Lower lobe of right lung (tissue), 2 donors: ENCODE results near the gene MYO5B. TPM values are rescaled to one million over a fixed set of nuclear protein-coding genes. Genes with fewer than 3 reads are reported as not detected.

ENCODE experiments used
- ATAC-seq, 2 donors: fragments of 200-7000 bp; cut with Tn5 transposase; one replicate each; pipeline ENCODE4 v1.9.1; 2020 to 2022; ENCODE audit warnings: mild to moderate bottlenecking in 2 of 2, moderate library complexity in 2 of 2
- DNase-seq: peaks from one replicate; pipeline ENCODE4 v3.0.0-alpha.2; 2020
- H3K27ac ChIP-seq: fragments of 200-600 bp; one replicate; pipeline ENCODE4 v1.8.0; 2022
- H3K27me3 ChIP-seq: fragments of 200-600 bp; one replicate; pipeline ENCODE4 v1.8.0; 2022; ENCODE audit warnings: low read depth
- H3K36me3 ChIP-seq: fragments of 200-600 bp; one replicate; pipeline ENCODE4 v1.8.0; 2022; ENCODE audit warnings: mild to moderate bottlenecking
- H3K4me1 ChIP-seq: fragments of 200-600 bp; one replicate; pipeline ENCODE4 v1.8.0; 2022
- H3K4me3 ChIP-seq: fragments of 200-600 bp; one replicate; pipeline ENCODE4 v1.8.0; 2022; ENCODE audit warnings: mild to moderate bottlenecking
- H3K9me3 ChIP-seq: fragments of 200-600 bp; one replicate; pipeline ENCODE4 v1.8.0; 2022
- intact Hi-C: fragments of 100-400 bp; cut with DNase I; formaldehyde crosslinking; loops from one replicate; pipeline ENCODE4 v1.11.0; 2022
- total RNA-seq: library from RNA; stranded (reverse); fragmentation: NEBNext Ultra II Directional; extraction: Animal tissue kit (Norgen Biotek cat#: 25700); gene quantifications from one replicate; pipeline ENCODE4 v1.2.1, GENCODE V29; 2021
- TF ChIP-seq, protein P1 (sequence below): fragments of 200-600 bp; IDR thresholded peaks from one replicate; pipeline ENCODE4 v1.8.0; 2022; ENCODE audit warnings: antibody characterized with exemption, mild to moderate bottlenecking
- donor health status: DM: no; HTN: yes; CAD: no; lungs with severe emphysema.

Gene MYO5B
- total RNA-seq, 1 donor from 2014 or later: 23.3 TPM

DNA sequence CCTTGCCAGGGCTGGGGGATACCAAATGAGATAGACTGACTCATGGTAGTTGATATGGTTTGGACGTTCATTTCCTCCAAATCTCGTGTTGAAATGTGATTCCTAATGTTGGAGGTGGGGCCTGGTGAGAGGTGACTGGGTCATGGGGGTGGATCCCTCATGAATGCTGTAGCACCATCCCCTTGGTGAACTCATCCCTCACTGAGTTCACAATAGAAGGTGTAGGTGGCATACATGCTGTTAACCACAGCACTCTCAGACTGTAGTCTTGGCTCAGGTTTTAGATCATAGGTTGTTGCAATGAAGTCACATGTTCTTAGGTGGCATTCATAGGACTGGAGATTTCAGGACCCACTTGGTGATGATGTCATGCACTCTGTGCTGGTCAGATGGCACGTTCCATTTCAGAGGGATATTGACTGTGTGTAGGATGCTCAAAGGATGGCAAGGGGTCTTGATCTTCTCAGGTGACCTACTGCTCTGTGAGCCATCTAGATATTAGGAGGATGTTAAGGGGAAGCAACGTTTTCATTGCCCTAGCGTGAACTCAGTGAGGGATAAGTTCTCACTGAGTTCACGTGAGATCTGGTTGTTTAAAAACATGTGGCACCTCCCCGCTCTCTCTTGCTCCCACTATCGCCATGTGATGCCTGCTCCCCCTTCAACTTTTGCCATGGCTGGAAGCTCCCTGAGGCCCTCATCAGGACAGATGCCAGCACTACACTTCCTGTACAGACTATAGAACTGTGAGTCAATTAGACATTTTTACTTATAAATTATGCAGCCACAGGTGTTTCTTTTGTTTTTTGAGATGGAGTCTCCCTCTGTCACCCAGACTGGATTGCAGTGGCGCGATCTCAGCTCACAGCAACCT, 307.8 kb downstream of the MYO5B start:
- Histone ChIP-seq H3K4me3 (no peak overlapping the region), H3K27me3 (no peaks in the 10 kb centered on the region), H3K4me1 (no peaks in the 10 kb centered on the region), H3K9me3 (no peaks in the 10 kb centered on the region), H3K36me3 (no peaks in the 10 kb centered on the region), H3K27ac (no peak overlapping the region)
- no peak for ATAC-seq
- DNase-seq: no peak
- intact Hi-C loops: no loop called here
- TF ChIP-seq, protein P1, sequence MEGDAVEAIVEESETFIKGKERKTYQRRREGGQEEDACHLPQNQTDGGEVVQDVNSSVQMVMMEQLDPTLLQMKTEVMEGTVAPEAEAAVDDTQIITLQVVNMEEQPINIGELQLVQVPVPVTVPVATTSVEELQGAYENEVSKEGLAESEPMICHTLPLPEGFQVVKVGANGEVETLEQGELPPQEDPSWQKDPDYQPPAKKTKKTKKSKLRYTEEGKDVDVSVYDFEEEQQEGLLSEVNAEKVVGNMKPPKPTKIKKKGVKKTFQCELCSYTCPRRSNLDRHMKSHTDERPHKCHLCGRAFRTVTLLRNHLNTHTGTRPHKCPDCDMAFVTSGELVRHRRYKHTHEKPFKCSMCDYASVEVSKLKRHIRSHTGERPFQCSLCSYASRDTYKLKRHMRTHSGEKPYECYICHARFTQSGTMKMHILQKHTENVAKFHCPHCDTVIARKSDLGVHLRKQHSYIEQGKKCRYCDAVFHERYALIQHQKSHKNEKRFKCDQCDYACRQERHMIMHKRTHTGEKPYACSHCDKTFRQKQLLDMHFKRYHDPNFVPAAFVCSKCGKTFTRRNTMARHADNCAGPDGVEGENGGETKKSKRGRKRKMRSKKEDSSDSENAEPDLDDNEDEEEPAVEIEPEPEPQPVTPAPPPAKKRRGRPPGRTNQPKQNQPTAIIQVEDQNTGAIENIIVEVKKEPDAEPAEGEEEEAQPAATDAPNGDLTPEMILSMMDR: no peak

DNA sequence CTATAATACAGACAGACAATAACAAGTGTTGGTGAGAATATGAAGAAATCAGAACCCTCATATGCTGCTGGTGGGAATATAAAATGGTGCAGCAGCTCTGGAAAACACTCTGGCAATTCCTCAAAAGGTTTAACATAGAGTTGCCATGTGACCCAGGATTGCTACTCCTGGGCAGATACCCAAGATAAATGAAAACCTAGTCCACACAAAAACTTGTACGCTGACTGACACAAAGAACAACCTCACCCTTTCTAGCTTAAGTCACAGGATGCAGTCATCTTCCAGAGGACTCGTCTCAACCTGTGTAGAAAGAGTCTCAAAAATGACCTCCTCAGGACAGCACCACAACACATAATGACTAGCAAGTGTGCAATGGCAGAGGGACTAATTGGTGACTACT, 310.0 kb downstream of the MYO5B start:
- ATAC-seq (no peak), DNase-seq (no peak)
- intact Hi-C loops: no loop called here
- Histone ChIP-seq H3K27ac (no peak overlapping the region), H3K4me3 (no peak overlapping the region), H3K36me3 (no peaks in the 10 kb centered on the region), H3K9me3 (no peaks in the 10 kb centered on the region), H3K27me3 (no peaks in the 10 kb centered on the region), H3K4me1 (no peaks in the 10 kb centered on the region)
- TF ChIP-seq, protein P1: no peak

DNA sequence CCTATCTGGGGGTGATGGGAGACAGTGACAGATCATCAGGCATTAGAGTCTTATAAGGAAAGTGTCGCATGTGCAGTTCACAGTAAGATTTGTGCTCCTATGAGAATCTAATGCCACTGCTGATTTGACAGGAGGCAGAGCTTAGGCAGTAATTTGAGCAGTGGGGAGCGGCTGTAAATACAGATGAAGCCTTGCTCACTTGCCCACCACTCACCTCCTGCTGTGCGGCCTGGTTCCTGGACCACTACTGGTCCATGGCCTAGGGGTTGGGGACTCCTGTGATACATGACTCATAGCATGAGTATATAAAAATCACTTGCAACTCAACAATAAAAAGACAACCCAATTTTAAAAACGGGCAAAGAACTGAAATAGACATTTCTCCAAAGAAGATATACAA, 310.5 kb downstream of the MYO5B start:
- TF ChIP-seq, protein P1: no peak
- Histone ChIP-seq H3K36me3 (no peaks in the 10 kb centered on the region), H3K4me1 (no peaks in the 10 kb centered on the region), H3K27ac (no peak overlapping the region), H3K4me3 (no peak overlapping the region), H3K27me3 (no peaks in the 10 kb centered on the region), H3K9me3 (no peaks in the 10 kb centered on the region)
- intact Hi-C loops: no loop called here
- no peak for DNase-seq
- ATAC-seq: no peak

DNA sequence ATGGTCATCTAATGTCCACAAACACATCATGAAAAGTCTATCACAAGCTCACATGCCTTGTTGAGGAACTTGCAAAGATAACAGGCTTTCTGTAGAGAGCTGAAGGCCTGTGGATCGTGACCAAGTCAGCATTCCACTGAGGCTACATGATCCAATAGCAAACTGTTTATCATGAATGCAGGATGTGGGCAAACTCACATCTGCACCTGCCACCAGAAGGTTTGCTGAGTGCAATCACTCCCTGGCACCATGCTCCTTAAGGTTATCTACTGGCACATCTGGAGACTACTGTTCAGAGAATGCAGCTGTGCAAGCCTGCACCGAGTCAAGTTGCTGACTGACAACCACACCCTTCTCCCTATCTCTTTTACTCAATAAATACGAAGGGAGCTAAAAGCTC, 314.3 kb downstream of the MYO5B start:
- H3K27ac ChIP-seq: no peak overlapping the region
- no peaks in the 10 kb centered on the region for H3K4me1 ChIP-seq
- TF ChIP-seq, protein P1: no peak
- H3K4me3 ChIP-seq: no peak overlapping the region
- intact Hi-C loops: no loop called here
- H3K27me3 ChIP-seq: no peaks in the 10 kb centered on the region
- H3K9me3 ChIP-seq: no peaks in the 10 kb centered on the region
- no peaks in the 10 kb centered on the region for H3K36me3 ChIP-seq
- DNase-seq: no peak
- ATAC-seq: no peak

DNA sequence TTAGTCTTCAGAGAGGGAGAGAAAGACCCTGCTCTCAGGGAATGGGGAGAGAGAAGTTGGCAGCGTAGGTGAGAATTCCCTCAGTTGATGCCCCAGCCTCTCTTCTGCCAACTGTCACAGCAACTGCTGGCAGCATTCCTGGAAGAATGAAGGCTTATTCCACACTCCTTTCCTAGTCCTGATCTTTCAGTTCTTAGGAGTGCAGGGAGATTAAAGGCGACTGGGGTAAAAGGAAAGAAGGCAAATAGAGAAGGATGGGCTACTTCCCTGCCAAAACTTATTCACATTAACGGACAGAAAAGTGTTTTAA, 315.7 kb downstream of the MYO5B start:
- intact Hi-C loops: no loop called here
- no peak for ATAC-seq

More for the DNA sequence above, 315.7 kb downstream of the MYO5B start:
- peaks cover 3% of the 10 kb centered on the region for H3K36me3 ChIP-seq
- H3K4me1 ChIP-seq: no peaks in the 10 kb centered on the region
- TF ChIP-seq, protein P1: no peak
- no peak overlapping the region for H3K27ac ChIP-seq
- no peaks in the 10 kb centered on the region for H3K27me3 ChIP-seq
- H3K4me3 ChIP-seq: no peak overlapping the region
- no peak for DNase-seq
- H3K9me3 ChIP-seq: no peaks in the 10 kb centered on the region
